Jurkat, Clone E6-1 (cell line): ENCODE measurements around the gene NLK.
"Not testable (repeated sequence)": the region's sequence is repeated elsewhere in the genome, so short reads cannot be mapped to it uniquely, and the experiment has no call there.

Source experiments
- DNase-seq: peaks from one replicate; pipeline ENCODE4 v3.0.0-alpha.2; 2011; ENCODE audit warnings: low read depth, low spot score
- H3K4me3 ChIP-seq: 2 replicates; pipeline ENCODE4 v1.5.1; 2011; ENCODE audit warnings: mild to moderate bottlenecking, low read length, control low read depth, moderate library complexity

NLK gene

GRCh38 chr17:28059675-28060074, 17.2 kb downstream of the NLK start:
- H3K4me3 ChIP-seq = no peak overlapping the region
- no peak for DNase-seq

DNA sequence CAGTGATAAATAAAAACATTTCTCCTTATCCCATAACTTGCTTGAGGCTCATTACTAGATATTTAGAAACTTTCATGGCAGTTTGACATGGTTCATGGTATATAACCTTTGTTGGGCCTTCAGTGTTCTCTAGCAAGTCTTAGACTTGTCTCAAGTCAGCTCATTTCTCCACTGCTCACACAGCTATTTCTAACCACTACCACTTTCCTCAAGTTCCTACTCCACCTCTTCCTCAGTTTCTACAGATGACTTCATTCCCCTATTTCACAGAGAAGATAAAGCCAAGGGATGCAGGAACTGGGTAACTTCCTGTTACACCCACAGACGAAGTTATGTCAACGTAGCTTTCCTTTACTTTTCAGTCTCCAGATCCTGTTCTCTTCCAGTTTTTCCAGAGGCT, 23.2 kb downstream of the NLK start:
- no peak for DNase-seq
- H3K4me3 ChIP-seq = no peak overlapping the region

DNA sequence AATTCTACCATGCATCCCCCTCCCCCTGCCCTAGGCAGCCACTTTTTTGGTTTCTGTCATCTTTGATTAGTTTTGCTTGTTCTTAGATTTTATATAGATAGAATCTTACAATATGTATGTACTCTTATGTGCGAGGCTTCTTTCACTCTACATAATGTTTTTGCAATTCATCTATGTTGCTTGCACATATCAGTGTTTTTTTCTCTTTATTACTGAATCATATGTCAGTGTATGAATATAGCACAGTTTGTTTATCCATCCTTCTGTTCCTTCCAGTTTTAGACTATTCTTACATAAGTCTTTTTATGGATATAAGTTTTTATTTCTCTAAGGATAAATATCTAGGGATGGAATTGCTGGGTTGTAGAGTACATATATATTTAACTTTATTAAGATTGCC, 26.6 kb downstream of the NLK start:
- no peak for DNase-seq
- H3K4me3 ChIP-seq = no peak overlapping the region

- no peak for DNase-seq
- H3K4me3 ChIP-seq = no peak overlapping the region
Observed at GRCh38 chr17:28071179-28071578, 28.7 kb downstream of the NLK start.

- no peak overlapping the region for H3K4me3 ChIP-seq
- DNase-seq = peak; percentile 79
Observed at GRCh38 chr17:28071891-28072606, 29.6 kb downstream of the NLK start.

DNA sequence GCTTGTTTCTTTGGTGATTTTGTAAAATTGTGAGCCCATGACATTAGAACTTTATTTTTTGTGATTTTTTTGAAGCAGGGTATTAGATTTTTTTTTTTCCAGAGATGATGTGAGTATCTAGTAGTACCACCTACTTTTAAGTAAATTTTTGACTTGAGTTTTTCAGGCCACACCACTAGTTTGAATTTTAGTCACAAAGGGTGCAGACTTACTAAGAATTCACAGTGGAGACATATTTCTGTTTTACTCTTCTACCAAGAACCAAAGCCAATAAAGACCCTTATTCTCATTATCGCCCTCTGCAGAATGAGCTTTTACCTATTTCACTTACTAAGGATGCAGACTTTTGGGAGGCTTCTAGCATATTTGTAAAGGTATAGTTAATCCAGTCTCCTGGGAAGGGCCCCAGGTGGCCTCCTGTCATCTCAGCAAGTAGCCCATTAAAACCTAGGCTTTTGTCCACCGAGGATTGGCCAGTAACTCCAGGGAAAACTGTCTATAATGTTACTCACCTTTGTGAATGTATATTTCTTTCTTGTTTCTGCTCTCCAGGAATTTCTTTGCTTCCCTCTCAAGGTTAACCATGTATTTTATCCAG, 30.6 kb downstream of the NLK start:
- DNase-seq = no peak
- H3K4me3 ChIP-seq = no peak overlapping the region

- DNase-seq = no peak
- H3K4me3 ChIP-seq = no peak overlapping the region
Observed at GRCh38 chr17:28074010-28074409, 31.5 kb downstream of the NLK start.

GRCh38 chr17:28076144-28076543, 33.7 kb downstream of the NLK start:
- DNase-seq = peak; percentile 45
- H3K4me3 ChIP-seq = no peak overlapping the region

- DNase-seq, H3K4me3 ChIP-seq: not testable (repeated sequence)
Observed at GRCh38 chr17:28077140-28077539, 34.7 kb downstream of the NLK start.

DNA sequence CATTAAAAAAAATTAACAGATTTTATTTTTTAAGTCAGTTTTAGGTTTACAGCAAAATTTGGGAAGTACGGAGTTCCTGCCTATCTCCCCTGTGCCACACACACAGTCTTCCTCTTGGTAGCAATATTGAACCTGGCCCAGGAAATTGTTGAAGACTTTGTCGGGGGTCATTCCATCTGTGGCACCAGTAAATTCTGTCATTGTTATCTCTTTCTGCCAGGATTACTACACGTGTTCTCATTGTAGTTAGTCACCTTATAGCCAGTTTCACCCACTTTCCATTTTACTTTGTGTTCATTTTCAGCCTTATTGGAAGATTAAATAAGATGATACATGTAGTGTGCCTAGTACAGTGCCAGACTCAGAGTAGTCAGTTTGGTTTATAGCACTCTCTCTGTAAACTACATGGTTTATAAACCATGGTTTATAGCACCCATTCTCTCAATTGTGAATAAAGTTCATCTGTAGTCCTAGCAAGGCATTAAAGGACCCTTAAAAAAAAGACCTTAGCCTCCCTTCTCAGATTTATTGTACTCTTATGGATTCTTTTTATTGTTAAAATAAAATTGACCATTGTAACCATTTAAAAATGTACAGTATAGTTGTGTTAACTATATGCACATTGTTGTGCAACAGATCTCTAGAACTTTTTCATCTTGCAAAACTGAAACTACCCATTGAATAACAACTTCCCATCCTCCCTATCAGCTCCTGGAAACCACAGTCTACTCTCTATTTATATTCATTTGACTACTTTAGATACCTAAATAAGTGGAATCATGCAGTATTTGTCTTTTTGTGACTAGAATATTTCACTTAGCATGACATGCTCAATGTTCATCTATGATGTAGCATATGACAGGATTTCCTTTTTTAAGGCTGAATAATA, 36.1 kb downstream of the NLK start:
- no peak for DNase-seq
- no peak overlapping the region for H3K4me3 ChIP-seq

GRCh38 chr17:28081467-28081866, 39.0 kb downstream of the NLK start:
- H3K4me3 ChIP-seq = no peak overlapping the region
- DNase-seq = no peak

GRCh38 chr17:28085766-28086165, 43.3 kb downstream of the NLK start:
- DNase-seq = no peak
- no peak overlapping the region for H3K4me3 ChIP-seq

DNA sequence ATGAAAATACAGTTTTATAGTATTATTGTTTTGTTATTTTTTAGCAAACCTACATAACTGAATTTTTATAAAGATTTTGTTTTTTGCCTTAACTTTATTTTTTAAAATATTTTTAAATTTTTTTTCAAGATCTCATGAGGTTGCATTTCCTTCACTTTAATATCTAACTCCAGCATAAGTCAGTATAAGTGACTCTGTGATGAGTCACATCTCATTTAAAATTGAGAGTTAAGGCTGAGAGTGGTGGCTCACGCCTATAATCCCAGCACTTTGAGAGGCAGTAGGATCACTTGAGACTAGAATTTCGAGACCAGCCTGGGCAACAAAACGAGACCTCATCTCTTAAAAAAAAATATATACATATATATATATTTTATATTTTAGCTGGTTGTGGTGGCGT, 44.0 kb downstream of the NLK start:
- no peak overlapping the region for H3K4me3 ChIP-seq
- DNase-seq = no peak

GRCh38 chr17:28087743-28088142, 45.3 kb downstream of the NLK start:
- DNase-seq = no peak
- H3K4me3 ChIP-seq = no peak overlapping the region

DNA sequence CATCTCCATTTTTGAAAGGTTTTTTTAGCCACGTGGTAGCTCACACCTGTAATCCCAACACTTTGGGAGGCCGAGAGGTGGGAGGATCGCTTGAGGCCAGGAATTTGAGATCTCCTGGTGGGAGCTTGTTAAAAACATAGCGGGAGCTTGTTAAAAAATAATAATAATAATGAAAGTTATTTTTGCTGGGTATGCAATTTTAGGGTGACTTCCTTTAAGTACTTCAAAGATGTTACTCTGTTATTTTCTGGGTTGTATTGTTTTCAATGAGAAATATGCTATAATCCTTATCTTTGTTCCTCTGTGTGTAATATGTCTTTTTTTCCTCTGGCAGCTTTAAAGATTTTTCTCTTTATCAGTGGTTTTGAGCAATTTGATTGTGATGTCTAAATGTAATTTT, 48.1 kb downstream of the NLK start:
- no peak for DNase-seq
- H3K4me3 ChIP-seq = no peak overlapping the region

DNA sequence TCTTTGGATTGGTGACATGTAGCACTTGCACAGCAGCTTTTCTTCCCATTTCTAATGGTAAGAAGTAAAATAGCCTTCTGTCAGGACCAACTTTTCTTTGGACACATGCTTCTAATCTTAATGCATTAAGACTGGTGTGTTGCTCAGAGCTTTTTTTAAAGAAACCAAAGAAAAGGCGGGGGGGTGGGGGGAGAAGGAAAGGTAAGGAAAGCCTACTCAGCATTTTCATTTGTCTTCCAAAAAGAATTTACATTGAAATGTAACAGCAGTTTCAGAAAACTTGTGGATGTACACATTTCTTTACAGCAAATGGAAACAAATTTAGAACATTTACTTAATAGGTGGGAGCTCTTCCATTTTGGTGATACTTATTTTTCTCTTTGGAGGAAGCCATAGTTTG, 49.6 kb downstream of the NLK start:
- no peak overlapping the region for H3K4me3 ChIP-seq
- DNase-seq = no peak

GRCh38 chr17:28093999-28094716, 51.7 kb downstream of the NLK start:
- DNase-seq = no peak
- no peak overlapping the region for H3K4me3 ChIP-seq

GRCh38 chr17:28096756-28097155, 54.3 kb downstream of the NLK start:
- DNase-seq = no peak
- H3K4me3 ChIP-seq = no peak overlapping the region

- DNase-seq = no peak
Observed at GRCh38 chr17:28097254-28097653, 54.8 kb downstream of the NLK start.

DNA sequence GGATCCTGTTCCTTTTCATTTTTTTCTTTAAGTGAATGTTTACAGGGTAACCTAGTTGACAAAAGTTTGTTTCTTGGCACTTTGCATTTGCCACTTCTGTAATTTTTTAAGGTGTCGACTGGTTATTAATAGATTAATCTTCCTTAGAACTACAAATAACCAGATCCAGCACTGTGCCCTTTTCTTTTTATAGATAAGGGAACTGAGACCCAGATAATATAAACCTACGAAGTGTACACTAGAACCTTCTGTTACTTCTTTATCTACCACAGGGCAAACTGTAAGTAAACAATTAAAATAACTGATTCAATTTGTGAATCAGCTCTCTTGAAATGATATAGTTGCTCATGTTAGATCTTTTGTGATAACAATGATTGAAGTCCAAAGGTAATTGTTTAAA, 55.4 kb downstream of the NLK start:
- no peak overlapping the region for H3K4me3 ChIP-seq
- DNase-seq = no peak

More at GRCh38 chr17:28097254-28097653, 54.8 kb downstream of the NLK start:
- no peak overlapping the region for H3K4me3 ChIP-seq
